PC-3 (cell line): ENCODE results near the gene DPH6. TPM values are rescaled to one million over a fixed set of nuclear protein-coding genes. Genes with fewer than 3 reads are reported as not detected.

Experiments
- ATAC-seq: fragments of 200-7000 bp; cut with Tn5 transposase; 2 replicates; pipeline ENCODE4 v1.9.1; 2020; ENCODE audit warnings: mild to moderate bottlenecking, moderate library complexity
- BruUV-seq: library from RNA; stranded (reverse); fragments of 400-500 nt; replicated peaks from 2 replicates; lab custom pipeline; 2021; lab: Mats Ljungman, UMichigan
- CTCF ChIA-PET: fragments of 300-600 bp; sonication (Branson Sonifier 250); formaldehyde crosslinking; loops from one replicate; lab custom pipeline; 2022; ENCODE audit warnings: antibody characterized with exemption; lab: Charles Lee
- POLR2A ChIA-PET: fragments of 300-600 bp; sonication (Branson Sonifier 250); formaldehyde crosslinking; loops from one replicate; lab custom pipeline; 2022; ENCODE audit warnings: antibody characterized with exemption; ENCODE audit not compliant: unreplicated experiment; lab: Charles Lee
- DNase-seq: peaks from one replicate; pipeline ENCODE4 v3.0.0-alpha.2; 2015
- H2AFZ ChIP-seq: fragments of 300-600 bp; sonication (generic); 2 replicates; pipeline ENCODE4 v1.6.0; 2016; ENCODE audit warnings: antibody characterized with exemption, low read length
- H3F3A ChIP-seq: fragments of 300-600 bp; sonication (generic); one replicate; pipeline ENCODE4 v1.6.0; 2017; ENCODE audit warnings: antibody characterized with exemption, low read length, control low read depth, mild to moderate bottlenecking; ENCODE audit not compliant: unreplicated experiment
- H3K27ac ChIP-seq: fragments of 300-600 bp; sonication (generic); 2 replicates; pipeline ENCODE4 v1.5.1; 2016; ENCODE audit warnings: mild to moderate bottlenecking, low read length
- H3K27me3 ChIP-seq: fragments of 300-600 bp; sonication (generic); 2 replicates; pipeline ENCODE4 v1.6.1; 2016; ENCODE audit warnings: low read length, mixed read lengths
- H3K36me3 ChIP-seq: fragments of 300-600 bp; sonication (generic); 2 replicates; pipeline ENCODE4 v1.6.1; 2016; ENCODE audit warnings: low read depth, mixed run types, low read length, mixed read lengths
- H3K4me1 ChIP-seq: fragments of 300-600 bp; sonication (generic); 2 replicates; pipeline ENCODE4 v1.5.1; 2016; ENCODE audit warnings: low read length; ENCODE audit not compliant: insufficient read depth
- H3K4me2 ChIP-seq: fragments of 300-600 bp; sonication (generic); 2 replicates; pipeline ENCODE4 v1.6.0; 2016; ENCODE audit warnings: low read length
- H3K4me3 ChIP-seq: fragments of 300-600 bp; sonication (generic); 2 replicates; pipeline ENCODE4 v1.5.1; 2016; ENCODE audit warnings: mild to moderate bottlenecking, low read length, mixed read lengths
- H3K79me2 ChIP-seq: fragments of 300-600 bp; sonication (generic); 2 replicates; pipeline ENCODE4 v1.6.1; 2017; ENCODE audit warnings: low read length, mixed read lengths
- H3K9ac ChIP-seq: fragments of 300-600 bp; sonication (generic); 2 replicates; pipeline ENCODE4 v1.6.0; 2016; ENCODE audit warnings: mild to moderate bottlenecking, low read length
- H3K9me2 ChIP-seq: fragments of 300-600 bp; sonication (generic); replicated peaks from 2 replicates; pipeline ENCODE4 v1.6.1; 2016; ENCODE audit warnings: mixed run types, low read length, mixed read lengths
- H3K9me3 ChIP-seq: fragments of 300-600 bp; sonication (generic); 2 replicates; pipeline ENCODE4 v1.6.1; 2016; ENCODE audit warnings: low read length, mixed read lengths
- H4K20me1 ChIP-seq: fragments of 300-600 bp; sonication (generic); 2 replicates; pipeline ENCODE4 v1.6.1; 2016; ENCODE audit warnings: low read length, mixed read lengths
- EZH2 ChIP-seq: fragments of 300-600 bp; sonication (generic); IDR thresholded peaks from one replicate; pipeline ENCODE4 v1.6.1; 2017; ENCODE audit warnings: antibody characterized with exemption, mild to moderate bottlenecking, low read length; ENCODE audit not compliant: unreplicated experiment
- EZH2phosphoT487 ChIP-seq: fragments of 300-600 bp; sonication (generic); IDR thresholded peaks from 2 replicates; pipeline ENCODE4 v1.6.1; 2018; ENCODE audit warnings: mild to moderate bottlenecking, antibody characterized with exemption, low read length, borderline replicate concordance
- intact Hi-C: fragments of 100-400 bp; cut with micrococcal nuclease; formaldehyde crosslinking; loops from 2 replicates; pipeline ENCODE4 v1.9.0; 2023
- total RNA-seq: library from RNA; depleted of rRNA; stranded (reverse); fragments of >200 nt; gene quantifications from 2 replicates; pipeline ENCODE4 v1.2.3, GENCODE V29; 2014
- TF ChIP-seq, protein P1 (sequence below): fragments of 300-600 bp; sonication (generic); conservative IDR thresholded peaks from 2 replicates; pipeline ENCODE4 v1.5.1; 2017; ENCODE audit warnings: antibody characterized with exemption, low read depth, mild to moderate bottlenecking, low read length

Gene DPH6
- total RNA-seq, 1 experiment from 2014 or later, result 6.9 TPM

- CTCF ChIA-PET, result no interaction called here
- Histone ChIP-seq H3K4me3 (no peak overlapping the region), H3K27me3 (no peaks in the 10 kb centered on the region), H4K20me1 (no peaks in the 10 kb centered on the region), H2AFZ (no peak overlapping the region), H3K9me3 (0 out of 2 replicates have a peak, but pooled peaks cover 12% of the 10 kb centered on the region), H3K9ac (no peak overlapping the region), H3K4me2 (no peak overlapping the region), H3K27ac (no peak overlapping the region), H3K9me2 (no peaks in the 10 kb centered on the region), H3K79me2 (no peaks in the 10 kb centered on the region), H3K36me3 (no peaks in the 10 kb centered on the region), H3K4me1 (no peaks in the 10 kb centered on the region), H3F3A (no peaks in the 10 kb centered on the region)
- intact Hi-C loops, result no loop called here
- DNase-seq (no peak), ATAC-seq (no peak)
- TF ChIP-seq, protein P1, sequence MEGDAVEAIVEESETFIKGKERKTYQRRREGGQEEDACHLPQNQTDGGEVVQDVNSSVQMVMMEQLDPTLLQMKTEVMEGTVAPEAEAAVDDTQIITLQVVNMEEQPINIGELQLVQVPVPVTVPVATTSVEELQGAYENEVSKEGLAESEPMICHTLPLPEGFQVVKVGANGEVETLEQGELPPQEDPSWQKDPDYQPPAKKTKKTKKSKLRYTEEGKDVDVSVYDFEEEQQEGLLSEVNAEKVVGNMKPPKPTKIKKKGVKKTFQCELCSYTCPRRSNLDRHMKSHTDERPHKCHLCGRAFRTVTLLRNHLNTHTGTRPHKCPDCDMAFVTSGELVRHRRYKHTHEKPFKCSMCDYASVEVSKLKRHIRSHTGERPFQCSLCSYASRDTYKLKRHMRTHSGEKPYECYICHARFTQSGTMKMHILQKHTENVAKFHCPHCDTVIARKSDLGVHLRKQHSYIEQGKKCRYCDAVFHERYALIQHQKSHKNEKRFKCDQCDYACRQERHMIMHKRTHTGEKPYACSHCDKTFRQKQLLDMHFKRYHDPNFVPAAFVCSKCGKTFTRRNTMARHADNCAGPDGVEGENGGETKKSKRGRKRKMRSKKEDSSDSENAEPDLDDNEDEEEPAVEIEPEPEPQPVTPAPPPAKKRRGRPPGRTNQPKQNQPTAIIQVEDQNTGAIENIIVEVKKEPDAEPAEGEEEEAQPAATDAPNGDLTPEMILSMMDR, result no peak
- TF ChIP-seq EZH2phosphoT487 (no peak), EZH2 (no peak)
- POLR2A ChIA-PET, result no interaction called here
- no TSS peak for BruUV-seq
Observed at GRCh38 chr15:35491999-35492398, 54.0 kb downstream of the DPH6 start.

DNA sequence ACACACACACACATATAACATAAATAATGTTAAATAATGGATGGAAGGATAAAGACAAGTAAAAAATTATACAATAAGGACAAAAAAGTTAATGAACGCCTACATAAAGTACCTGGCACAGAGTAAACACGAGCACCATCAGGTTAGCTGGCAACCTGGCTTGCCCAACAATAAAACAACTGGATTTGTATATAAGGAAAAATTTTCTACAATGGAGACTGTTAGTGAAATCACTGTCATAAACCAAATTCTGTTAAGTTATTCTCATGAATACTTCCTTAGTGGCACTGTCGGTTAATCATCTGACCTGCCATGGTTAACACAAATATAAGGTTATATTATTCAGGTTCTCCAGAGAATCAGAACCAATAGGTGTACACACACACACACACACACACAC lies 54.8 kb downstream of the DPH6 start:
- no peak overlapping the region for H2AFZ ChIP-seq
- peaks cover 6% of the 10 kb centered on the region; the same call in 1 of the 2 replicates for H3K36me3 ChIP-seq
- no peaks in the 10 kb centered on the region for H4K20me1 ChIP-seq
- H3K9me3 ChIP-seq, result 0 out of 2 replicates have a peak, but pooled peaks cover 12% of the 10 kb centered on the region
- no peaks in the 10 kb centered on the region for H3K79me2 ChIP-seq
- intact Hi-C loops, result no loop called here
- TF ChIP-seq, protein P1, result no peak
- TF ChIP-seq EZH2phosphoT487 (no peak), EZH2 (no peak)
- H3K4me3 ChIP-seq, result no peak overlapping the region
- BruUV-seq, result no TSS peak
- ATAC-seq (no peak), DNase-seq (no peak)
- H3K27me3 ChIP-seq, result no peaks in the 10 kb centered on the region
- CTCF ChIA-PET, result no interaction called here
- no peaks in the 10 kb centered on the region for H3F3A ChIP-seq
- H3K9ac ChIP-seq, result no peak overlapping the region
- POLR2A ChIA-PET, result no interaction called here
- no peak overlapping the region for H3K4me2 ChIP-seq
- H3K4me1 ChIP-seq, result no peaks in the 10 kb centered on the region
- no peak overlapping the region for H3K27ac ChIP-seq
- no peaks in the 10 kb centered on the region for H3K9me2 ChIP-seq

DNA sequence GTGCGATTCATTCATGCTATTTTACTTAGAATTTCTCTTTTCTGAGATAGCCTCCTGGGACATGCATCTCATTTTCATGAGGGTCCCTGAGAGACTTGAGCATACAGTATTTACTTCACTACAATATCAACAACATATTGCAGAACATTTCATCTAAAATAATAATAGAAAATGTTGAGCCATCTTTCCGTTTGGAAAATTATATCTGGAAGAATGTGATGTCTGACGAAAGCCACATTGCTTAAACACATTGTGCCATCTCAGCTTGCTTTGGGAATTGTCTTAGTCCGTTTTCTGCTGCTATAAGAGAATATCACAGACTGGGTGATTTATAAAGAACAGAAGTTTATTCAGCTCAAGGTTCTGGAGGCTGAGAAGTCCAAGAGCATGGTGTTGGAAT lies 55.5 kb downstream of the DPH6 start:
- DNase-seq (no peak), ATAC-seq (no peak)
- Histone ChIP-seq H3K27me3 (no peaks in the 10 kb centered on the region), H3K4me3 (no peak overlapping the region), H3K27ac (no peak overlapping the region), H3K79me2 (no peaks in the 10 kb centered on the region), H2AFZ (no peak overlapping the region), H3K9me2 (no peaks in the 10 kb centered on the region), H3K4me2 (no peak overlapping the region), H3F3A (no peaks in the 10 kb centered on the region), H3K36me3 (peaks cover 7% of the 10 kb centered on the region; the same call in 1 of the 2 replicates), H3K9me3 (0 out of 2 replicates have a peak, but pooled peaks cover 12% of the 10 kb centered on the region), H4K20me1 (no peaks in the 10 kb centered on the region), H3K9ac (no peak overlapping the region), H3K4me1 (no peaks in the 10 kb centered on the region)
- POLR2A ChIA-PET, result no interaction called here
- TF ChIP-seq EZH2phosphoT487, result no peak
- intact Hi-C loops, result no loop called here
- CTCF ChIA-PET, result no interaction called here
- BruUV-seq, result no TSS peak
